IMR-90 (cell line): ENCODE data around the gene ARPC4. TPM values are rescaled to one million over a fixed set of nuclear protein-coding genes. Genes with fewer than 3 reads are reported as not detected.
A peak's percentile ranks its signal among the peaks of the same experiment; 100 is the strongest.

Source experiments
- ATAC-seq: fragments of 200-7000 bp; cut with Tn5 transposase; 2 replicates; pipeline ENCODE4 v1.9.1; 2020; ENCODE audit warnings: low read depth, mild to moderate bottlenecking, moderate library complexity
- BruUV-seq: library from RNA; stranded (reverse); fragments of 400-500 nt; replicated peaks from 2 replicates; lab custom pipeline; 2021; lab: Mats Ljungman, UMichigan
- CTCF ChIA-PET: fragments of 300-600 bp; formaldehyde crosslinking; extraction: SDS; loops from one replicate; lab custom pipeline; 2021; ENCODE audit warnings: antibody characterized with exemption; lab: Yijun Ruan, JAX
- POLR2A ChIA-PET: fragments of 300-600 bp; sonication (Branson Sonifier 250); formaldehyde crosslinking; loops from one replicate; lab custom pipeline; 2022; ENCODE audit warnings: antibody characterized with exemption; ENCODE audit not compliant: unreplicated experiment; lab: Charles Lee
- DNase-seq: peaks from one replicate; pipeline ENCODE4 v3.0.0; 2013
- H2AFZ ChIP-seq: replicated peaks from 2 replicates; pipeline ENCODE3; 2013; ENCODE audit warnings: low read length, mild to moderate bottlenecking; ENCODE audit not compliant: poor library complexity
- H2AK5ac ChIP-seq: 2 replicates; pipeline ENCODE4 v1.6.1; 2013; ENCODE audit warnings: low read depth, low read length, inconsistent platforms
- H2AK9ac ChIP-seq: replicated peaks from 2 replicates; pipeline ENCODE3; 2013; ENCODE audit warnings: mild to moderate bottlenecking, low read depth, low read length, moderate library complexity; ENCODE audit not compliant: poor library complexity
- H2BK120ac ChIP-seq: 2 replicates; pipeline ENCODE4 v1.6.1; 2013; ENCODE audit warnings: low read depth, low read length, inconsistent platforms
- H2BK15ac ChIP-seq: 3 replicates; pipeline ENCODE4 v1.6.1; 2013; ENCODE audit warnings: low read depth, low read length, inconsistent platforms
- H2BK20ac ChIP-seq: 2 replicates; pipeline ENCODE4 v1.6.1; 2013; ENCODE audit warnings: low read depth, mild to moderate bottlenecking, inconsistent platforms, low read length, moderate library complexity
- H2BK5ac ChIP-seq: 2 replicates; pipeline ENCODE4 v1.6.1; 2013; ENCODE audit warnings: mild to moderate bottlenecking, low read depth, low read length, inconsistent platforms; ENCODE audit not compliant: poor library complexity, severe bottlenecking
- H3K14ac ChIP-seq: replicated peaks from 2 replicates; pipeline ENCODE4 v1.6.1; 2013; ENCODE audit warnings: low read depth, low read length, inconsistent platforms
- H3K18ac ChIP-seq: 2 replicates; pipeline ENCODE4 v1.6.1; 2013; ENCODE audit warnings: low read depth, low read length, control low read depth
- H3K23ac ChIP-seq: 2 replicates; pipeline ENCODE4 v1.6.1; 2013; ENCODE audit warnings: low read depth, low read length, inconsistent platforms
- H3K27ac ChIP-seq: 2 replicates; pipeline ENCODE4 v1.5.1; 2013; ENCODE audit warnings: mild to moderate bottlenecking, control low read depth, low read length; ENCODE audit not compliant: insufficient read depth
- H3K27me3 ChIP-seq: 2 replicates; pipeline ENCODE4 v1.6.1; 2013; ENCODE audit warnings: low read length; ENCODE audit not compliant: control insufficient read depth, insufficient read depth
- H3K36me3 ChIP-seq: 2 replicates; pipeline ENCODE4 v1.6.1; 2013; ENCODE audit warnings: low read length, mixed read lengths; ENCODE audit not compliant: control insufficient read depth, insufficient read depth
- H3K4ac ChIP-seq: 2 replicates; pipeline ENCODE4 v1.6.1; 2013; ENCODE audit warnings: low read depth, low read length, inconsistent platforms
- H3K4me1 ChIP-seq: 2 replicates; pipeline ENCODE4 v1.6.1; 2013; ENCODE audit warnings: low read length, mixed read lengths; ENCODE audit not compliant: control insufficient read depth, insufficient read depth
- H3K4me2 ChIP-seq: 2 replicates; pipeline ENCODE4 v1.6.1; 2013; ENCODE audit warnings: low read depth, mild to moderate bottlenecking, control low read depth, low read length, moderate library complexity
- H3K4me3 ChIP-seq: 2 replicates; pipeline ENCODE4 v1.5.1; 2013; ENCODE audit warnings: low read depth, mild to moderate bottlenecking, control low read depth, low read length, moderate library complexity; ENCODE audit not compliant: insufficient read depth
- H3K56ac ChIP-seq: 2 replicates; pipeline ENCODE4 v1.6.1; 2013; ENCODE audit warnings: low read length, inconsistent platforms; ENCODE audit not compliant: insufficient read depth; ENCODE audit errors: extremely low read depth
- H3K79me1 ChIP-seq, 2 experiments: 2 replicates each; pipeline ENCODE4 v1.6.1; 2013; ENCODE audit warnings: low read length in 2 of 2, inconsistent platforms in 1 of 2, low read depth in 1 of 2
- H3K9ac ChIP-seq: 2 replicates; pipeline ENCODE4 v1.6.1; 2013; ENCODE audit warnings: low read depth, low read length, control low read depth
- H3K9me1 ChIP-seq: 2 replicates; pipeline ENCODE4 v1.6.1; 2013; ENCODE audit warnings: low read length, inconsistent platforms; ENCODE audit not compliant: insufficient read depth
- H3K9me3 ChIP-seq: 2 replicates; pipeline ENCODE4 v1.6.1; 2013; ENCODE audit warnings: low read length; ENCODE audit not compliant: control insufficient read depth, insufficient read depth
- H4K20me1 ChIP-seq: 2 replicates; pipeline ENCODE4 v1.6.1; 2013; ENCODE audit warnings: low read length, inconsistent platforms; ENCODE audit not compliant: insufficient read depth
- H4K5ac ChIP-seq: 2 replicates; pipeline ENCODE4 v1.6.1; 2013; ENCODE audit warnings: mild to moderate bottlenecking, low read depth, low read length, control low read depth
- H4K8ac ChIP-seq, 2 experiments: 2 replicates each; pipeline ENCODE4 v1.6.1; 2013; ENCODE audit warnings: low read depth in 2 of 2, low read length in 2 of 2, control low read depth in 1 of 2, inconsistent platforms in 1 of 2
- H4K91ac ChIP-seq: 2 replicates; pipeline ENCODE4 v1.6.1; 2013; ENCODE audit warnings: low read depth, low read length, inconsistent platforms; ENCODE audit not compliant: insufficient read depth
- CEBPB ChIP-seq: IDR thresholded peaks from 2 replicates; pipeline ENCODE4 v1.6.1; 2012; ENCODE audit warnings: low read depth, low read length, improper control_type of control experiment
- FOS ChIP-seq: fragments of 150-350 bp; IDR thresholded peaks from 2 replicates; pipeline ENCODE4 v1.6.1; 2016; ENCODE audit warnings: low read depth, low read length
- NFE2L2 ChIP-seq: fragments of 150-350 bp; IDR thresholded peaks from 2 replicates; pipeline ENCODE4 v1.6.1; 2016; ENCODE audit warnings: low read depth, mild to moderate bottlenecking, low read length
- RCOR1 ChIP-seq: IDR thresholded peaks from 2 replicates; pipeline ENCODE4 v1.6.1; 2012; ENCODE audit warnings: mild to moderate bottlenecking, low read length, improper control_type of control experiment; ENCODE audit not compliant: insufficient replicate concordance
- WGBS, 2 experiments: methylation state at CpG; one replicate each; pipeline versions ENCODE4 v1.1.5 to v1.1.7; 2013; ENCODE audit warnings: missing lambda C conversion rate in 2 of 2; ENCODE audit not compliant: insufficient read length in 1 of 2; ENCODE audit errors: extremely low coverage in 2 of 2; 5-methylcytosine and 5-hydroxymethylcytosine counted together
- dilution Hi-C: fragments of 300-500 bp; cut with HindIII; formaldehyde crosslinking; loops from one replicate; pipeline ENCODE4 v1.14.3; 2018; ENCODE audit warnings: low sequenced_read_pairs; ENCODE audit not compliant: unreplicated experiment
- in situ Hi-C: fragments of 300-500 bp; cut with MboI; formaldehyde crosslinking; loops from 3 replicates; pipeline ENCODE4 v1.14.3; 2019; ENCODE audit warnings: low sequenced_read_pairs, inconsistent platforms, mixed read lengths
- intact Hi-C: fragments of 100-400 bp; cut with micrococcal nuclease; formaldehyde crosslinking; loops from 2 replicates; pipeline ENCODE4 v1.10.0; 2022
- polyA plus RNA-seq, 3 experiments: library from polyadenylated mRNA; depleted of rRNA; stranded (reverse); fragments of >200 nt; gene quantifications; 2 replicates each; pipeline ENCODE4 v1.2.3, GENCODE V29; 2012; ENCODE audit warnings: low replicate concordance in 1 of 3
- total RNA-seq: library from RNA; depleted of rRNA; stranded (reverse); fragments of >200 nt; gene quantifications from 2 replicates; pipeline ENCODE4 v1.2.3, GENCODE V29; 2012
- TF ChIP-seq, protein P1 (sequence below): fragments of 150-350 bp; IDR thresholded peaks from 2 replicates; pipeline ENCODE4 v1.6.1; 2017; ENCODE audit warnings: mild to moderate bottlenecking, antibody characterized with exemption, low read length, low read depth
- TF ChIP-seq, protein P2 (sequence below): fragments of 150-350 bp; IDR thresholded peaks from 2 replicates; pipeline ENCODE4 v1.6.1; 2016; ENCODE audit warnings: low read depth, mild to moderate bottlenecking, low read length, moderate library complexity, borderline replicate concordance

ARPC4 gene
- total and polyA plus RNA-seq, 2 of the 4 experiments (the other 2 are of a cell fraction), result 188 to 383 TPM

DNA sequence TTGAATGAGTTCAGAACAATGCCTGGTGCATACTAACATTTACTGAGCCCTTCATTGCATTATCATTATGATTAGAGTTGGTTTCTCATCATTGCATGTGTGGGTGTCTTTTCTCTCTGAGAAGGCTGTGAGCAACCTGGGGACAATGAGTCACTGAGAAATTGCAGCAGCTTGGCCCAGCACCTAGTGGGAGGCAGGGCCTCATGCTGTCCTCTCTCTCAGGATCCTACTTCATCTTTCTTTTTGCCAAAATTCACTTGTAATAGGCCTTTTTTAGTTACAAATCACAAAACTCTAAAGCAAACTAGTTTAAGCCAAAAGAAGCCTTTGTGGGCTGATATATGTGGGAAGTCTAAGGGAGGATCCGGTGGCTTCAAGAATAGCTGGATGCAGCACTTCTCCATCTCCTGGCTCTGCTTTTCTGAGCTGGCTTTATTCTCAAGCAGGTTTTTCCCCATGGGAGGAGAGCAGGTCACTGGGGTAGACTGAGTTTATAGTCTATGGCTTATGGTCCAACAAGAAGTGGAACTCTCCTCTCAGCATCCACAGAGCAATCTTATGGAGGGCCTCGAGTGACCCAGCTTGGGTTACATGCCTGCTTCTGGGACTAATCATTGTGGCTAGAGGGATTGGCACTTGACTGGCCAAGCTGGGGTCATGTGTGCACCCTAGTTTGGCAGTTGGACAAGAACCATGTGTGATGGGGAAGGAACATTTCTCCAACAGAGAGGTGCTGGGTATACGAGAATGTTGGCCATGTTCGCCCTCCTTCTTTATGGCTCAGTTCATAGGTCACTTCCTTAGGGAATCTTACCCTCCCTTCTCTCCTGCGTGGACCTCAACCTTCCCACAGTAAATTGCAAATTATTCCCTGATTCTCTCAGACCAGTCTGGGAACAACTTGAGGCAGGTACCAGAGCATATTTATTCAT, 14.5 kb upstream of the ARPC4 start:
- DNase-seq (peak; percentile 82), ATAC-seq (peak; percentile 75)
- no peak overlapping the region for H4K5ac ChIP-seq
- H2BK15ac ChIP-seq, result no peak overlapping the region
- peaks cover 0 to 3% of the 10 kb centered on the region in 2 experiments; a peak in 2 of 4 replicates for H3K79me1 ChIP-seq
- H3K27me3 ChIP-seq, result no peaks in the 10 kb centered on the region
- intact Hi-C loops (no loop called here), dilution Hi-C loops (no loop called here), in situ Hi-C loops (no loop called here)
- no peaks in the 10 kb centered on the region for H3K9me3 ChIP-seq
- no peak overlapping the region for H2BK120ac ChIP-seq
- no peak overlapping the region for H2AFZ ChIP-seq
- H3K9ac ChIP-seq, result no peak overlapping the region
- CTCF ChIA-PET, result no interaction called here
- no peak overlapping the region for H3K4me3 ChIP-seq
- H4K20me1 ChIP-seq, result no peaks in the 10 kb centered on the region
- H3K56ac ChIP-seq, result no peak overlapping the region
- no peak overlapping the region for H3K4me2 ChIP-seq
- H4K8ac ChIP-seq, result no peak overlapping the region
- no TSS peak for BruUV-seq
- POLR2A ChIA-PET, result no interaction called here
- H2AK5ac ChIP-seq, result no peak overlapping the region
- H4K91ac ChIP-seq, result no peak overlapping the region
- TF ChIP-seq FOS, result peak; percentile 79
- TF ChIP-seq, protein P1, sequence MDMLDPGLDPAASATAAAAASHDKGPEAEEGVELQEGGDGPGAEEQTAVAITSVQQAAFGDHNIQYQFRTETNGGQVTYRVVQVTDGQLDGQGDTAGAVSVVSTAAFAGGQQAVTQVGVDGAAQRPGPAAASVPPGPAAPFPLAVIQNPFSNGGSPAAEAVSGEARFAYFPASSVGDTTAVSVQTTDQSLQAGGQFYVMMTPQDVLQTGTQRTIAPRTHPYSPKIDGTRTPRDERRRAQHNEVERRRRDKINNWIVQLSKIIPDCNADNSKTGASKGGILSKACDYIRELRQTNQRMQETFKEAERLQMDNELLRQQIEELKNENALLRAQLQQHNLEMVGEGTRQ, result peak; percentile 63
- TF ChIP-seq, protein P2, sequence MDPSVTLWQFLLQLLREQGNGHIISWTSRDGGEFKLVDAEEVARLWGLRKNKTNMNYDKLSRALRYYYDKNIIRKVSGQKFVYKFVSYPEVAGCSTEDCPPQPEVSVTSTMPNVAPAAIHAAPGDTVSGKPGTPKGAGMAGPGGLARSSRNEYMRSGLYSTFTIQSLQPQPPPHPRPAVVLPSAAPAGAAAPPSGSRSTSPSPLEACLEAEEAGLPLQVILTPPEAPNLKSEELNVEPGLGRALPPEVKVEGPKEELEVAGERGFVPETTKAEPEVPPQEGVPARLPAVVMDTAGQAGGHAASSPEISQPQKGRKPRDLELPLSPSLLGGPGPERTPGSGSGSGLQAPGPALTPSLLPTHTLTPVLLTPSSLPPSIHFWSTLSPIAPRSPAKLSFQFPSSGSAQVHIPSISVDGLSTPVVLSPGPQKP, result no peak
- 0 out of 2 replicates have a peak, but pooled peaks have one; percentile 12 for TF ChIP-seq NFE2L2
- peak; percentile 92 for TF ChIP-seq CEBPB
- TF ChIP-seq RCOR1, result no peak
- H2BK20ac ChIP-seq, result no peak overlapping the region
- no peak overlapping the region for H2BK5ac ChIP-seq
- no peak overlapping the region for H3K4ac ChIP-seq
- 83% methylated on average over 3 of the region's 5 CpGs; no CpG with 5 or more reads in 1 of the 2 experiments for WGBS, 2 experiments
- H3K36me3 ChIP-seq, result peaks cover 20% of the 10 kb centered on the region
- peaks cover 9% of the 10 kb centered on the region; the same call in 1 of the 2 replicates for H3K9me1 ChIP-seq
- H3K18ac ChIP-seq, result no peak overlapping the region
- no peak overlapping the region for H3K27ac ChIP-seq
- H3K14ac ChIP-seq, result no peak overlapping the region
- no peak overlapping the region for H3K23ac ChIP-seq
- H3K4me1 ChIP-seq, result peaks cover 3% of the 10 kb centered on the region
- H2AK9ac ChIP-seq, result no peak overlapping the region
